Glutamatergic neuron (in vitro differentiated cells): ENCODE data around the gene ZNF644. TPM values are rescaled to one million over a fixed set of nuclear protein-coding genes. Genes with fewer than 3 reads are reported as not detected.
"Not testable (repeated sequence)": the region's sequence is repeated elsewhere in the genome, so short reads cannot be mapped to it uniquely, and the experiment has no call there.

Experiments
- DNase-seq: peaks from one replicate; pipeline ENCODE4 v3.0.0; 2022
- H3K27ac Mint-ChIP-seq: one replicate; pipeline ENCODE4 v1.8.0; 2020; ENCODE audit warnings: mild to moderate bottlenecking, mixed read lengths, inconsistent platforms; ENCODE audit not compliant: unreplicated experiment
- H3K27me3 Mint-ChIP-seq: one replicate; pipeline ENCODE4 v1.8.0; 2020; ENCODE audit warnings: mild to moderate bottlenecking, moderate library complexity, mixed read lengths, inconsistent platforms; ENCODE audit not compliant: unreplicated experiment
- H3K36me3 Mint-ChIP-seq: one replicate; pipeline ENCODE4 v1.8.0; 2020; ENCODE audit warnings: mild to moderate bottlenecking, mixed read lengths, inconsistent platforms; ENCODE audit not compliant: unreplicated experiment
- H3K4me1 Mint-ChIP-seq: one replicate; pipeline ENCODE4 v1.8.0; 2020; ENCODE audit warnings: mild to moderate bottlenecking, low read depth, mixed read lengths, inconsistent platforms; ENCODE audit not compliant: unreplicated experiment
- H3K4me3 Mint-ChIP-seq: one replicate; pipeline ENCODE4 v1.8.0; 2020; ENCODE audit warnings: mild to moderate bottlenecking, mixed read lengths, inconsistent platforms; ENCODE audit not compliant: unreplicated experiment
- H3K9me3 Mint-ChIP-seq: one replicate; pipeline ENCODE4 v1.8.0; 2020; ENCODE audit warnings: mild to moderate bottlenecking, moderate library complexity, mixed read lengths, inconsistent platforms; ENCODE audit not compliant: unreplicated experiment
- total RNA-seq: library from RNA; stranded (reverse); fragmentation: NEBNext Ultra II Directional; extraction: Animal tissue kit (Norgen Biotek cat#: 25700); gene quantifications from one replicate; pipeline ENCODE4 v1.2.1, GENCODE V29; 2021; ENCODE audit not compliant: unreplicated experiment
- TF ChIP-seq, protein P1 (sequence below): fragments of 200-600 bp; sonication (generic); IDR thresholded peaks from one replicate; pipeline ENCODE4 v1.5.0; 2021; ENCODE audit not compliant: partially characterized antibody, unreplicated experiment

The ZNF644 gene
- total RNA-seq, 1 donor from 2014 or later = 76.6 TPM

- no peak for DNase-seq
- Mint-ChIP-seq H3K4me1 (no peaks in the 10 kb centered on the region), H3K36me3 (no peaks in the 10 kb centered on the region), H3K27me3 (no peaks in the 10 kb centered on the region), H3K4me3 (no peak overlapping the region), H3K27ac (no peak overlapping the region), H3K9me3 (no peaks in the 10 kb centered on the region)
- TF ChIP-seq, protein P1, sequence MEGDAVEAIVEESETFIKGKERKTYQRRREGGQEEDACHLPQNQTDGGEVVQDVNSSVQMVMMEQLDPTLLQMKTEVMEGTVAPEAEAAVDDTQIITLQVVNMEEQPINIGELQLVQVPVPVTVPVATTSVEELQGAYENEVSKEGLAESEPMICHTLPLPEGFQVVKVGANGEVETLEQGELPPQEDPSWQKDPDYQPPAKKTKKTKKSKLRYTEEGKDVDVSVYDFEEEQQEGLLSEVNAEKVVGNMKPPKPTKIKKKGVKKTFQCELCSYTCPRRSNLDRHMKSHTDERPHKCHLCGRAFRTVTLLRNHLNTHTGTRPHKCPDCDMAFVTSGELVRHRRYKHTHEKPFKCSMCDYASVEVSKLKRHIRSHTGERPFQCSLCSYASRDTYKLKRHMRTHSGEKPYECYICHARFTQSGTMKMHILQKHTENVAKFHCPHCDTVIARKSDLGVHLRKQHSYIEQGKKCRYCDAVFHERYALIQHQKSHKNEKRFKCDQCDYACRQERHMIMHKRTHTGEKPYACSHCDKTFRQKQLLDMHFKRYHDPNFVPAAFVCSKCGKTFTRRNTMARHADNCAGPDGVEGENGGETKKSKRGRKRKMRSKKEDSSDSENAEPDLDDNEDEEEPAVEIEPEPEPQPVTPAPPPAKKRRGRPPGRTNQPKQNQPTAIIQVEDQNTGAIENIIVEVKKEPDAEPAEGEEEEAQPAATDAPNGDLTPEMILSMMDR = no peak
Measured at GRCh38 chr1:91046766-91047165, 24.9 kb upstream of the ZNF644 start.

DNA sequence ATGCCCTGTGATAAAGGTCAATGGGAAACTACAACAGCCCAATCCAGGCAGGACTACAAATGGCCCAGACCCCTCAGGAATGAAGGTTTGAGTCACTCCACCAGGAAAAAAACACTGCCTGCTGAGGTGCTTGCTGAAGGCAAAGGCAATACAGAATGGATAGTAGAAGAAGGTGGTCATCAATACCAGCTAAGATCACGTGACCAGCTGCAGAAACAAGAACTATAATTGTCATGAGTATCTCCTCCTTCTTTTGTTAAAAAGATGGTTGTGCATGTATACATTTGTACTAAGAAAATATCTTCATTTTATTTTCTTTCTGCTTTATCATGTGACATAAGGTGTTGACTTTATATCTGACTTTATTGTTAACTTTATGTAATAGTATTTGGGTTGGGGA, 23.4 kb upstream of the ZNF644 start:
- no peak overlapping the region for H3K4me3 Mint-ChIP-seq
- no peak for DNase-seq
- H3K27me3 Mint-ChIP-seq = no peaks in the 10 kb centered on the region
- no peak overlapping the region for H3K27ac Mint-ChIP-seq
- H3K9me3 Mint-ChIP-seq = peaks cover 1% of the 10 kb centered on the region
- H3K36me3 Mint-ChIP-seq = peaks cover 6% of the 10 kb centered on the region
- no peaks in the 10 kb centered on the region for H3K4me1 Mint-ChIP-seq
- TF ChIP-seq, protein P1 = no peak

- DNase-seq, H3K9me3 Mint-ChIP-seq, H3K27ac Mint-ChIP-seq, H3K4me3 Mint-ChIP-seq, H3K36me3 Mint-ChIP-seq, H3K27me3 Mint-ChIP-seq, H3K4me1 Mint-ChIP-seq: not testable (repeated sequence)
Measured at GRCh38 chr1:91044776-91045175, 22.9 kb upstream of the ZNF644 start.

- not testable (repeated sequence) for H3K27ac Mint-ChIP-seq, H3K36me3 Mint-ChIP-seq, DNase-seq, H3K9me3 Mint-ChIP-seq, H3K27me3 Mint-ChIP-seq, H3K4me1 Mint-ChIP-seq, H3K4me3 Mint-ChIP-seq
Measured at GRCh38 chr1:91042372-91042771, 20.5 kb upstream of the ZNF644 start.

- Mint-ChIP-seq H3K36me3 (peaks cover 9% of the 10 kb centered on the region), H3K27ac (no peak overlapping the region), H3K4me3 (no peak overlapping the region), H3K4me1 (no peaks in the 10 kb centered on the region), H3K9me3 (peaks cover 1% of the 10 kb centered on the region), H3K27me3 (peaks cover 2% of the 10 kb centered on the region)
- no peak for DNase-seq
- TF ChIP-seq, protein P1 = no peak
Measured at GRCh38 chr1:91038582-91038981, 16.7 kb upstream of the ZNF644 start.

GRCh38 chr1:91036894-91037829, 15.3 kb upstream of the ZNF644 start:
- H3K27ac Mint-ChIP-seq = no peak overlapping the region
- H3K4me3 Mint-ChIP-seq = no peak overlapping the region
- no peak for DNase-seq
- H3K36me3 Mint-ChIP-seq = peaks cover 9% of the 10 kb centered on the region
- H3K9me3 Mint-ChIP-seq = peaks cover 1% of the 10 kb centered on the region
- H3K27me3 Mint-ChIP-seq = peaks cover 2% of the 10 kb centered on the region
- H3K4me1 Mint-ChIP-seq = no peaks in the 10 kb centered on the region
- TF ChIP-seq, protein P1 = no peak
